A673 (cell line): ENCODE data around the gene THEM5. TPM values are rescaled to one million over a fixed set of nuclear protein-coding genes. Genes with fewer than 3 reads are reported as not detected.

Source experiments
- BruUV-seq: library from RNA; stranded (reverse); fragments of 400-500 nt; replicated peaks from 2 replicates; lab custom pipeline; 2021; lab: Mats Ljungman, UMichigan
- CTCF ChIA-PET: fragments of 300-600 bp; sonication (Branson Sonifier 250); formaldehyde crosslinking; loops from one replicate; lab custom pipeline; 2022; ENCODE audit warnings: antibody characterized with exemption; lab: Charles Lee
- POLR2A ChIA-PET: fragments of 300-600 bp; sonication (Branson Sonifier 250); formaldehyde crosslinking; loops from one replicate; lab custom pipeline; 2022; ENCODE audit warnings: antibody characterized with exemption; ENCODE audit not compliant: low non-redundant PET; lab: Charles Lee
- DNase-seq: peaks from one replicate; pipeline ENCODE4 v3.0.0-alpha.2; 2015; ENCODE audit warnings: low spot score
- H3K27ac ChIP-seq: fragments of 200-600 bp; sonication (generic); 2 replicates; pipeline ENCODE4 v1.5.1; 2016; ENCODE audit warnings: mixed run types, low read depth, mild to moderate bottlenecking, mixed read lengths, antibody characterized with exemption, low read length; ENCODE audit not compliant: poor library complexity, severe bottlenecking
- H3K27me3 ChIP-seq: fragments of 200-600 bp; sonication (generic); replicated peaks from 2 replicates; pipeline ENCODE4 v1.6.1; 2017; ENCODE audit warnings: mixed run types, low read depth, mild to moderate bottlenecking, mixed read lengths, antibody characterized with exemption, low read length; ENCODE audit not compliant: insufficient read depth, poor library complexity
- H3K36me3 ChIP-seq: fragments of 200-600 bp; sonication (generic); 2 replicates; pipeline ENCODE4 v1.6.1; 2016; ENCODE audit warnings: mixed run types, mild to moderate bottlenecking, mixed read lengths, antibody characterized with exemption, low read length; ENCODE audit not compliant: insufficient read depth, poor library complexity, severe bottlenecking
- H3K4me1 ChIP-seq: fragments of 200-600 bp; sonication (generic); 2 replicates; pipeline ENCODE4 v1.6.1; 2017; ENCODE audit warnings: mixed run types, mild to moderate bottlenecking, mixed read lengths, antibody characterized with exemption, low read length; ENCODE audit not compliant: insufficient read depth, poor library complexity, severe bottlenecking
- H3K4me3 ChIP-seq: fragments of 200-600 bp; sonication (generic); 2 replicates; pipeline ENCODE4 v1.5.1; 2016; ENCODE audit warnings: low read depth, mixed run types, mild to moderate bottlenecking, mixed read lengths, low read length; ENCODE audit not compliant: poor library complexity, severe bottlenecking
- H3K9me3 ChIP-seq: fragments of 200-600 bp; sonication (generic); 2 replicates; pipeline ENCODE4 v1.6.1; 2016; ENCODE audit warnings: mixed run types, low read depth, mild to moderate bottlenecking, mixed read lengths, antibody characterized with exemption, low read length; ENCODE audit not compliant: poor library complexity, severe bottlenecking
- EZH2 ChIP-seq: fragments of 200-600 bp; sonication (generic); IDR thresholded peaks from 2 replicates; pipeline ENCODE4 v1.6.1; 2017; ENCODE audit warnings: borderline replicate concordance, low read depth, mild to moderate bottlenecking, mixed read lengths, antibody characterized with exemption, low read length; ENCODE audit not compliant: poor library complexity, severe bottlenecking
- intact Hi-C: fragments of 100-400 bp; cut with micrococcal nuclease; formaldehyde crosslinking; loops from one replicate; pipeline ENCODE4 v1.10.0; 2022; ENCODE audit not compliant: unreplicated experiment
- total RNA-seq: library from RNA; stranded (reverse); gene quantifications from 2 replicates; pipeline ENCODE4 v1.2.3, GENCODE V29; 2021
- TF ChIP-seq, protein P1 (sequence below): fragments of 300-800, 200-600 bp; sonication (generic); conservative IDR thresholded peaks from 2 replicates; pipeline ENCODE4 v1.5.1; 2017; ENCODE audit warnings: low read depth, mild to moderate bottlenecking, antibody characterized with exemption, low read length, moderate library complexity, mixed read lengths

Gene THEM5
- total RNA-seq, 1 experiment from 2014 or later: not detected

DNA sequence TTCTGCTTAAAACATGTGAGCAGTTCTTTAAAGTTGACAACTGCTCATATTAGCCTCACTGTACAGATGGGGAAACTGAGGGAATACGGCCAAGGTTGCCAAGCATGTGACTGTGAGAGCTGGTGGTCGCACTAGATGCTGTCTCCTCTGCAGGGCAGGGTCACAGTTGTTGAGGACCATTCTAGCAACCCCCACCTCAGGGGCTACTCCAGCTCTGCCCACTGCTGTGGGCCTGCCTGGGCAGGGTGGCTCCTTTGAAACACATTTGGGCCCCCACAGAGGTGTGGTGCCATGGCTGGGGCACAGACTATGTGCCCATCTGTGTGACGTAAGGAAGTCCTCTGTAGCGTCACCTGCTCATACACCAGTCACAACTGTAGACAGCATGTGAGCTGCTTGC, 779 bp downstream of the THEM5 start:
- ChIA-PET CTCF (no interaction called here), POLR2A (no interaction called here)
- no peaks in the 10 kb centered on the region for H3K9me3 ChIP-seq
- intact Hi-C loops: no loop called here
- H3K4me3 ChIP-seq: no peak overlapping the region
- no peak for DNase-seq
- BruUV-seq: no TSS peak
- H3K27me3 ChIP-seq: peaks cover 52% of the 10 kb centered on the region
- TF ChIP-seq, protein P1, sequence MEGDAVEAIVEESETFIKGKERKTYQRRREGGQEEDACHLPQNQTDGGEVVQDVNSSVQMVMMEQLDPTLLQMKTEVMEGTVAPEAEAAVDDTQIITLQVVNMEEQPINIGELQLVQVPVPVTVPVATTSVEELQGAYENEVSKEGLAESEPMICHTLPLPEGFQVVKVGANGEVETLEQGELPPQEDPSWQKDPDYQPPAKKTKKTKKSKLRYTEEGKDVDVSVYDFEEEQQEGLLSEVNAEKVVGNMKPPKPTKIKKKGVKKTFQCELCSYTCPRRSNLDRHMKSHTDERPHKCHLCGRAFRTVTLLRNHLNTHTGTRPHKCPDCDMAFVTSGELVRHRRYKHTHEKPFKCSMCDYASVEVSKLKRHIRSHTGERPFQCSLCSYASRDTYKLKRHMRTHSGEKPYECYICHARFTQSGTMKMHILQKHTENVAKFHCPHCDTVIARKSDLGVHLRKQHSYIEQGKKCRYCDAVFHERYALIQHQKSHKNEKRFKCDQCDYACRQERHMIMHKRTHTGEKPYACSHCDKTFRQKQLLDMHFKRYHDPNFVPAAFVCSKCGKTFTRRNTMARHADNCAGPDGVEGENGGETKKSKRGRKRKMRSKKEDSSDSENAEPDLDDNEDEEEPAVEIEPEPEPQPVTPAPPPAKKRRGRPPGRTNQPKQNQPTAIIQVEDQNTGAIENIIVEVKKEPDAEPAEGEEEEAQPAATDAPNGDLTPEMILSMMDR: no peak
- TF ChIP-seq EZH2: no peak
- H3K36me3 ChIP-seq: no peaks in the 10 kb centered on the region
- H3K27ac ChIP-seq: no peak overlapping the region
- H3K4me1 ChIP-seq: no peaks in the 10 kb centered on the region

DNA sequence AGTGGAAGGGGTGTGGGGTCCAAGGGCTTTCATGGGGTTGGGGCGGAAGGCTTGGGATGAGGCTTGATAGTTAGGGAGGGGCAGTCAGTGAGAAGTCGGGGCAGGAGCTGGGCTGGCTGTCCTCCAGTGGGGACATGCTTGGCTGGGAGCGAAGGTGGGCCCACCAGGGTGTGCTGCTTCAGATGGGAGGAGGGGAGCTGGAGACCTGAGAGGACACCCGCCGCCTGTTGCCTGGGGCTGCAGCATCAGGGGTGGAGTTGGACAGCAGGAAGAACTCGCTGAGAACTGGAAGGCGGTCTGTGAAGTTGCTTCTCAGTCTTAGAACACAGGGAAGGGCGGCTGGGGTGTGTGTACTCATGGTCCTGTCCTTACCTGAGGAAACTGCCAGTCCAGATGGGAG, 1.6 kb downstream of the THEM5 start:
- Histone ChIP-seq H3K36me3 (no peaks in the 10 kb centered on the region), H3K4me1 (no peaks in the 10 kb centered on the region), H3K27ac (no peak overlapping the region), H3K9me3 (no peaks in the 10 kb centered on the region), H3K4me3 (no peak overlapping the region), H3K27me3 (peaks cover 60% of the 10 kb centered on the region)
- no peak for TF ChIP-seq EZH2
- TF ChIP-seq, protein P1: no peak
- no peak for DNase-seq
- intact Hi-C loops: no loop called here
- POLR2A ChIA-PET: no interaction called here
- no TSS peak for BruUV-seq
- CTCF ChIA-PET: no interaction called here

DNA sequence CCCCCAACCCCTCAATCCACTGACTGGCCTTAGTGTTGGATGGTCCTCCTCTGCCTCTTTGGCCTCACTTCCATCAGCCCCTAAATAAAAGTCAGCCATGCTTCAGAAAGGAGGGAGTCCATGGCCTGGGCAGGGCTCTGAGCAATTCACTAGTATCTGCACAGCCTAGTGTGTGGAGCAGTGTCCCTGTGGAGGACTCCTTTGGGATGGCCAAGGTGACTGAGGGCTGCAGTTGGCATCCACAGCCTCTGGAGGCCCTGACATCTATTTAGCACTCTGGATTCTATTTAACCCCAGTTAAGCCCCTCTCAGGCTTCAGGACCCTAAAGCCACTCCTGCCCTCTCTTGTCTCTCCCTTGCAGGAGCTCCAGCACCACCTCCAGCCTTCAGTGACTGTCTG, 3.6 kb downstream of the THEM5 start:
- intact Hi-C loops: no loop called here
- H3K4me3 ChIP-seq: no peak overlapping the region
- DNase-seq: no peak
- H3K9me3 ChIP-seq: no peaks in the 10 kb centered on the region
- BruUV-seq: no TSS peak
- TF ChIP-seq, protein P1: no peak
- TF ChIP-seq EZH2: no peak
- POLR2A ChIA-PET: interaction anchor here (0.5 kb wide), 1 partner anchor 73 kb away, joined by 3 read pairs; no protein-coding TSS in a partner anchor
- H3K36me3 ChIP-seq: no peaks in the 10 kb centered on the region
- CTCF ChIA-PET: no interaction called here
- no peaks in the 10 kb centered on the region for H3K4me1 ChIP-seq
- peaks cover 74% of the 10 kb centered on the region for H3K27me3 ChIP-seq
- no peak overlapping the region for H3K27ac ChIP-seq
